B cell (primary cell): ENCODE results near the gene MTERF1. TPM values are rescaled to one million over a fixed set of nuclear protein-coding genes. Genes with fewer than 3 reads are reported as not detected.

Experiments used
- ATAC-seq: fragments of 200-7000 bp; cut with Tn5 transposase; one replicate; pipeline ENCODE4 v1.10.0; 2021; ENCODE audit warnings: low read depth, mild to moderate bottlenecking, moderate number of reproducible peaks, moderate library complexity
- CTCF ChIA-PET: fragments of 350-600 bp; sonication (Branson Sonifier 250); formaldehyde crosslinking; loops from one replicate; lab custom pipeline; 2021; ENCODE audit warnings: antibody characterized with exemption, inconsistent platforms; lab: Charles Lee
- POLR2A ChIA-PET: fragments of 350-600 bp; sonication (Branson Sonifier 250); formaldehyde crosslinking; loops from one replicate; lab custom pipeline; 2021; ENCODE audit warnings: antibody characterized with exemption; lab: Charles Lee
- DNase-seq: peaks from one replicate; pipeline ENCODE4 v3.0.0; 2013
- H2AFZ ChIP-seq: 2 replicates; pipeline ENCODE4 v1.6.1; 2012; ENCODE audit warnings: mild to moderate bottlenecking, low read depth, low read length; ENCODE audit not compliant: insufficient read depth, poor library complexity, severe bottlenecking
- H3K27ac ChIP-seq, 2 donors: 1 replicate in 1 of 2; 2 replicates in 1 of 2; pipeline ENCODE4 v1.5.1; 2012 to 2013; ENCODE audit warnings: low read length in 2 of 2, mild to moderate bottlenecking in 2 of 2, moderate library complexity in 1 of 2
- H3K27me3 ChIP-seq, 4 experiments: fragments of 200-600 bp in 1 of 4; sonication (generic) in 1 of 4; replicated peaks in 1 of 4; 1 replicate in 2 of 4; 2 replicates in 2 of 4; pipeline versions ENCODE4 v1.6.1 to v1.7.0; 2013 to 2016; ENCODE audit warnings: low read length in 3 of 4, mild to moderate bottlenecking in 2 of 4, mixed read lengths in 1 of 4, moderate library complexity in 1 of 4; ENCODE audit not compliant: insufficient read depth in 4 of 4, control insufficient read depth in 3 of 4; ENCODE audit errors: control extremely low read depth in 1 of 4
- H3K36me3 ChIP-seq, 2 experiments: replicated peaks in 1 of 2; 1 replicate in 1 of 2; 2 replicates in 1 of 2; pipeline versions ENCODE4 v1.6.1 to v1.7.1; 2013; ENCODE audit warnings: low read length in 1 of 2; ENCODE audit not compliant: insufficient read depth in 2 of 2, control insufficient read depth in 1 of 2; ENCODE audit errors: control extremely low read depth in 1 of 2, extremely low read depth in 1 of 2
- H3K4me1 ChIP-seq, 2 donors: fragments of 200-600 bp in 1 of 2; sonication (generic) in 1 of 2; 1 replicate in 1 of 2; 2 replicates in 1 of 2; pipeline versions ENCODE4 v1.5.1 to v1.6.1; 2013 to 2017; ENCODE audit warnings: low read length in 2 of 2; ENCODE audit not compliant: control insufficient read depth in 2 of 2, insufficient read depth in 2 of 2
- H3K4me2 ChIP-seq: replicated peaks from 2 replicates; pipeline ENCODE3; 2012; ENCODE audit warnings: mild to moderate bottlenecking, low read depth, low read length; ENCODE audit not compliant: poor library complexity, severe bottlenecking
- H3K4me3 ChIP-seq, 5 experiments: fragments of 200-600 bp in 1 of 5; sonication (generic) in 1 of 5; 1 replicate in 3 of 5; 2 replicates in 2 of 5; pipeline versions ENCODE4 v1.5.1 to v1.7.0; 2011 to 2016; ENCODE audit warnings: low read length in 4 of 5, mild to moderate bottlenecking in 4 of 5, low read depth in 2 of 5, control low read depth in 1 of 5, moderate library complexity in 1 of 5; ENCODE audit not compliant: insufficient read depth in 1 of 5; ENCODE audit errors: control extremely low read depth in 1 of 5, extremely low read depth in 1 of 5
- H3K79me2 ChIP-seq: fragments of 200-600 bp; sonication (generic); one replicate; pipeline ENCODE4 v1.6.0; 2016; ENCODE audit warnings: low read length; ENCODE audit not compliant: control insufficient read depth, insufficient read depth
- H3K9ac ChIP-seq: fragments of 200-600 bp; sonication (generic); 2 replicates; pipeline ENCODE4 v1.6.1; 2017; ENCODE audit warnings: mild to moderate bottlenecking, low read length, moderate library complexity
- H3K9me3 ChIP-seq, 3 donors: one replicate each; pipeline versions ENCODE4 v1.6.1 to v1.7.1; 2013; ENCODE audit warnings: low read length in 2 of 3; ENCODE audit not compliant: control insufficient read depth in 2 of 3, insufficient read depth in 1 of 3; ENCODE audit errors: control extremely low read depth in 1 of 3
- H4K20me1 ChIP-seq: 2 replicates; pipeline ENCODE4 v1.6.0; 2012; ENCODE audit warnings: mild to moderate bottlenecking, low read length; ENCODE audit not compliant: insufficient read depth, control insufficient read depth, poor library complexity, severe bottlenecking
- H3K27ac Mint-ChIP-seq: one replicate; pipeline ENCODE4 v1.8.0; 2021; ENCODE audit warnings: mixed read lengths
- H3K27me3 Mint-ChIP-seq: one replicate; pipeline ENCODE4 v1.8.0; 2021; ENCODE audit warnings: mixed read lengths
- H3K4me1 Mint-ChIP-seq: one replicate; pipeline ENCODE4 v1.8.0; 2021; ENCODE audit warnings: mixed read lengths
- H3K4me3 Mint-ChIP-seq: one replicate; pipeline ENCODE4 v1.8.0; 2021; ENCODE audit warnings: mixed read lengths
- H3K9me3 Mint-ChIP-seq: one replicate; pipeline ENCODE4 v1.8.0; 2022; ENCODE audit warnings: mixed read lengths; ENCODE audit not compliant: insufficient read depth
- EZH2 ChIP-seq: IDR thresholded peaks from 2 replicates; pipeline ENCODE4 v1.6.1; 2012; ENCODE audit warnings: borderline replicate concordance, low read depth, mild to moderate bottlenecking, moderate library complexity, low read length; ENCODE audit not compliant: insufficient read depth, poor library complexity, severe bottlenecking
- WGBS: methylation state at CpG from one replicate; pipeline ENCODE4 v1.1.5; 2013; ENCODE audit warnings: missing lambda C conversion rate; ENCODE audit not compliant: insufficient coverage; 5-methylcytosine and 5-hydroxymethylcytosine counted together
- intact Hi-C: fragments of 100-400 bp; cut with micrococcal nuclease; formaldehyde crosslinking; loops from one replicate; pipeline ENCODE4 v1.10.0; 2022
- polyA minus RNA-seq: library from RNA; depleted of rRNA, polyadenylated mRNA; stranded (reverse); fragments of >200 nt; gene quantifications from 2 replicates; pipeline ENCODE4 v1.2.3, GENCODE V29; 2012
- polyA plus RNA-seq: library from polyadenylated mRNA; depleted of rRNA; stranded (reverse); fragments of >200 nt; gene quantifications from 2 replicates; pipeline ENCODE4 v1.2.3, GENCODE V29; 2012
- total RNA-seq, 2 donors: library from RNA; stranded (reverse); fragments of 120-200 nt in 1 of 2; gene quantifications; 1 replicate in 1 of 2; 2 replicates in 1 of 2; pipeline versions ENCODE4 v1.2.3 to v1.2.4, GENCODE V29; 2013 to 2022
- TF ChIP-seq, protein P1 (sequence below): fragments of 200-600 bp; IDR thresholded peaks from one replicate; pipeline ENCODE4 v1.8.0; 2022; ENCODE audit warnings: antibody characterized with exemption, mild to moderate bottlenecking

MTERF1 gene, protein sequence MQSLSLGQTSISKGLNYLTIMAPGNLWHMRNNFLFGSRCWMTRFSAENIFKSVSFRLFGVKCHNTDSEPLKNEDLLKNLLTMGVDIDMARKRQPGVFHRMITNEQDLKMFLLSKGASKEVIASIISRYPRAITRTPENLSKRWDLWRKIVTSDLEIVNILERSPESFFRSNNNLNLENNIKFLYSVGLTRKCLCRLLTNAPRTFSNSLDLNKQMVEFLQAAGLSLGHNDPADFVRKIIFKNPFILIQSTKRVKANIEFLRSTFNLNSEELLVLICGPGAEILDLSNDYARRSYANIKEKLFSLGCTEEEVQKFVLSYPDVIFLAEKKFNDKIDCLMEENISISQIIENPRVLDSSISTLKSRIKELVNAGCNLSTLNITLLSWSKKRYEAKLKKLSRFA
- total RNA-seq: 33.7 and 34.4 TPM in 2 replicates
- total RNA-seq (2013): 27.5 TPM
- 5.4 and 7.7 TPM in 2 replicates for polyA plus RNA-seq
- 4.8 and 10.0 TPM in 2 replicates for polyA minus RNA-seq

DNA sequence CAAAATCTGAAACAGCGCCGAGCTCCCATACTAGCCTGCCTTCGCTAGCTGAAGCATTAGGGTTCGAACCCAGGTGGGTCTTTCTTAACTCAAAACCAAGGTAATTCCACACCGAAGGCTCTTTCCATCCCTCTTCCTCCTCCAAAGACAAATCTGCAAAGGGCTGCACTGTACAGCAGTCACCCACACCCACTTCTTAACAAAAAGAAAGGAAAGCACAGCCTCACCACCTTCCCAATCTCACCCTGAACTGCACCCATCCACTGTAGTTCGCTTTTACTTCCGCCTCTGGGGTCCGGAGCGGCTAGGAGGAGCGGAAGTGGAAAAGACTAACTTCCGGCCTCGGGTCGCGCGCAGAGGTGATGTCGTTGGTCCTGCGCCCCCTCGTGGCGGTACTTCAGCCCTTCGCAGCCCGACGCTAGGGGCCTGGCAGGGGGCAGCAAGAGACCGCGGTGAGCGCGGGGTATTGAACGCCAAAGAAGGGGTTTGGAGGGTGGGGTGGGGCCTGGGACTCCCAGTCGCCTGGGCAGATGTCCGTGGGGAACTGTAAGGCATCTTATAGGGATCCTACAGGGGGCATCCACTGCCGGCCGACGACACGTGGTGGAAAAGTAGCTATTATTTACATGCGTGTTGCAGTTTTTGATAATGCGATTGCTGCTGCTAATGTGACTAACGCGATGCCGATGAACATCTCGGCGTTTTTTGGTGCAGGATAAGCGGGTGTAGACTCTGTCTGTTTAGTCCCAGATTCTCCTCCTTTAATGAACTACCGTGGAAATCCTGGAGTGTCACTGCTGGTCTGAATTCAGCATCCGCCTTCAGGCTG is at the start of gene MTERF1:
Gene MTERF1, minus strand, starts transcription at position 290 of the 829 bp plus-strand sequence. CDS start 619 bp downstream, outside the sequence.
- DNase-seq (peak; percentile 95), ATAC-seq (peak; percentile 96)
- WGBS: 4% methylated on average over 41 of the region's 43 CpGs
- Histone ChIP-seq H3K27ac (peak within 1 kb of the TSS; percentile 65 to 72), H3K4me1 (peaks cover 10 to 12% of the 10 kb centered on the region in 2 donors), H3K4me3 (peak within 1 kb of the TSS; percentile 82 to 97 (median 85)), H3K79me2 (peaks cover 45% of the 10 kb centered on the region), H3K9me3 (no peaks in the 10 kb centered on the region), H3K9ac (peak within 1 kb of the TSS; percentile 80), H2AFZ (peak within 1 kb of the TSS; percentile 95), H4K20me1 (peaks cover 6% of the 10 kb centered on the region), H3K36me3 (peaks cover 0 to 16% of the 10 kb centered on the region in 2 experiments), H3K27me3 (no peaks in the 10 kb centered on the region), H3K4me2 (peak within 1 kb of the TSS; percentile 74)
- Mint-ChIP-seq H3K9me3 (no peaks in the 10 kb centered on the region), H3K4me1 (peaks cover 30% of the 10 kb centered on the region), H3K4me3 (peak within 1 kb of the TSS; percentile 95), H3K27me3 (peaks cover 2% of the 10 kb centered on the region), H3K27ac (peak within 1 kb of the TSS; percentile 87)
- POLR2A ChIA-PET: interaction anchor here (1.1 to 1.7 kb wide), 2 partner anchors 60 to 254 kb away, joined by 3 to 9 read pairs; partner anchors contain the start of genes AKAP9 and CYP51A1
- CTCF ChIA-PET: interaction anchor here (0.6 to 2.6 kb wide), 18 partner anchors 9 to 1172 kb away, joined by 3 to 14 read pairs (median 4); partner anchors contain the start of genes AKAP9, FAM133B, GATAD1 and PEX1
- intact Hi-C loops: loop anchor here (1.0 to 5.0 kb wide), 10 partner anchors 50 to 1478 kb away; partner anchors contain the start of genes AKAP9, CLDN12, CYP51A1 and GATAD1
- TF ChIP-seq, protein P1, sequence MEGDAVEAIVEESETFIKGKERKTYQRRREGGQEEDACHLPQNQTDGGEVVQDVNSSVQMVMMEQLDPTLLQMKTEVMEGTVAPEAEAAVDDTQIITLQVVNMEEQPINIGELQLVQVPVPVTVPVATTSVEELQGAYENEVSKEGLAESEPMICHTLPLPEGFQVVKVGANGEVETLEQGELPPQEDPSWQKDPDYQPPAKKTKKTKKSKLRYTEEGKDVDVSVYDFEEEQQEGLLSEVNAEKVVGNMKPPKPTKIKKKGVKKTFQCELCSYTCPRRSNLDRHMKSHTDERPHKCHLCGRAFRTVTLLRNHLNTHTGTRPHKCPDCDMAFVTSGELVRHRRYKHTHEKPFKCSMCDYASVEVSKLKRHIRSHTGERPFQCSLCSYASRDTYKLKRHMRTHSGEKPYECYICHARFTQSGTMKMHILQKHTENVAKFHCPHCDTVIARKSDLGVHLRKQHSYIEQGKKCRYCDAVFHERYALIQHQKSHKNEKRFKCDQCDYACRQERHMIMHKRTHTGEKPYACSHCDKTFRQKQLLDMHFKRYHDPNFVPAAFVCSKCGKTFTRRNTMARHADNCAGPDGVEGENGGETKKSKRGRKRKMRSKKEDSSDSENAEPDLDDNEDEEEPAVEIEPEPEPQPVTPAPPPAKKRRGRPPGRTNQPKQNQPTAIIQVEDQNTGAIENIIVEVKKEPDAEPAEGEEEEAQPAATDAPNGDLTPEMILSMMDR: peak; percentile 88
- no peak for TF ChIP-seq EZH2
